TTC549 (cell line): ENCODE results near the gene TCF12.
A peak's percentile ranks its signal among the peaks of the same experiment; 100 is the strongest.
"Not testable (repeated sequence)": the region's sequence is repeated elsewhere in the genome, so short reads cannot be mapped to it uniquely, and the experiment has no call there.

ENCODE experiments used
- FAIRE-seq: peaks from 2 replicates; lab custom pipeline; 2012; peaks lifted over from hg19 to GRCh38; lab: Jason Lieb, UNC

Gene TCF12

GRCh38 chr15:57143511-57144078, 225.2 kb downstream of the TCF12 start:
- no peak for FAIRE-seq

- FAIRE-seq: no peak
These were observed 226.0 kb downstream of the TCF12 start for GRCh38 chr15:57144448-57144847.

DNA sequence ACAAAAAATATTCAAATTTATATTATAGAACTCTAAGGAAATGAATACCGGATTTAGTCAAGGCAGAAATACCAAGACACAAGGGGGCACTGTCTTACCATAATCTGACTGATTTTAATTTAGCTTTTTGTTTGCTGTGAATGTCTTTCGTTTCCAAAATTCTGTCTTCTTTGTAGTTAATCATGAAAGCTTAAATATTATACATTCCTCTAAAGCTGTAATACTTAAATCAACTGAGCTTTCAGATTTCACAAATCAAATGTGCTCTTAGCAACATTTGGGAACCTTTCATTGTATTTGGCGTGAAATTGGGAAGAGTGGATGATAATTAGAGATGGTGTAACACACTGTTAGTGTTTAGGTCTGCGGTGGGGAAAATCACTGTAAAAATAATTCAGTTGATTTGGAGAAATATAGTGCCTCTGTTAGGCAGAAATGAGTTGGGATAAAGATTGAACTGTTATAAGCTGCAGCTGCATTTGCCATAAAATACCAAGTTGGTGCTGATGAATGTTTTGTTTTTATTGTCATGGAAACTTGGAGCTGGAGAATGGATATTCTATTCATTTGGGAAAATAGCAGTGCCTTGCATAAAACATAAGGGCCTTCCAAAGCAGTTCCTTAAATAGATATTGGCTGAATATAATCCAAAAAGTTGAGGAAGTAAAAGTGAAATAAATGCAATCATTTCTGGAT, 228.2 kb downstream of the TCF12 start:
- FAIRE-seq: peak; percentile 77

DNA sequence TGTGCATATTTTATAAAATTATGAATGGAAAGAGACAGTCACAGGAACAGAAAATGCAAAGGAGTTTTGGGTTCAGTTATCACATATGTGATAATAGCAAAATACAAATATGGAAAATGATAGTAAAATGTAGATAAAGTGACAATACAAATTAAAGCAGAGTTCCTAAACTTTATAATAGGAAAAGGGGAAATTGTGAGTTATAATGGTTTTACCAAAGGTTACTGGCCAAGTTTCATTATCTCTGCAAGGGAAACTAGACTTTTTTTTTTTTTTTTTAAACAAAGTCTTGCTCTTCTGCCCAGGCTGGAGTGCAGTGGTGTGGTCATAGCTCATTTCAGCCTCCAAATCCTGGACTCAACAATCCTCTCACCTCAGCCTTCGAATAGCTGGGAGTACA, 229.2 kb downstream of the TCF12 start:
- no peak for FAIRE-seq

DNA sequence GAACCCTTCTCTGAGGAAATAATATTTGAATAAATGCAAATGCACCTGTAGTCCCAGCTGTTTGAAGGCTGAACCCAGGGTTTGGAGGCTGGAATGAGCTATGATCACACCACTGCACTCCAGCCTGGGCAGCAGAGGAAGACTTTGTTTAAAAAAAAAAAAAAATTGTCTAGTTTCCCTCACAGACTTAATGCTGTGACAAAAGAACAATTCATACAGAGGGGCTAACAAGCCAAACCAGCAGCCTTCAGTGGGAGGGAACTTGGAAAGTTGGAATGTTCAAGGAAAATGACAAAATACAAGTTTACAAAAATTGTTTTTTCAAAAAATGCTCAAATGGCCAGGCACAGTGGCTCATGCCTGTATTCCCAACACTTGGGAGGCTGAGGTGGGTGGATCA, 229.8 kb downstream of the TCF12 start:
- FAIRE-seq: no peak

GRCh38 chr15:57149196-57149595, 230.8 kb downstream of the TCF12 start:
- FAIRE-seq: no peak

- FAIRE-seq: no peak
These were observed 231.8 kb downstream of the TCF12 start for GRCh38 chr15:57150066-57150865.

DNA sequence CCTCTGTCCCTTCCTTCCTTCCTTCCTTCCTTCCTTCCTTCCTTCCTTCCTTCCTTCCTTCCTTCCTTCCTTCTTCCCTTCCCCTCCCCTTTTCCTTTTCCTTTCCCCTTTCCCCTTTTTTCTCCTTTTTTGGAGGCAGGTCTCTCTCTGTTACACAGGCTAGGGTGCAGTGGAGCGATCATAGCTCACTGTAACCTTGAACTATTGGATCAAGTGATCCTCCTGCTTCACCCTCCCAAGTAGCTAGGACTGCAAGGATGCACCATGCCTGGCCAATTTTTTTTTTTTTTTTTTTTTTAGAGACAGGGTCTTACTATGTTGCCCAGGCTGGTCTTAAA, 232.4 kb downstream of the TCF12 start:
- not testable (repeated sequence) for FAIRE-seq

GRCh38 chr15:57152133-57152532, 233.7 kb downstream of the TCF12 start:
- FAIRE-seq: no peak

GRCh38 chr15:57152666-57153539, 234.5 kb downstream of the TCF12 start:
- no peak for FAIRE-seq

DNA sequence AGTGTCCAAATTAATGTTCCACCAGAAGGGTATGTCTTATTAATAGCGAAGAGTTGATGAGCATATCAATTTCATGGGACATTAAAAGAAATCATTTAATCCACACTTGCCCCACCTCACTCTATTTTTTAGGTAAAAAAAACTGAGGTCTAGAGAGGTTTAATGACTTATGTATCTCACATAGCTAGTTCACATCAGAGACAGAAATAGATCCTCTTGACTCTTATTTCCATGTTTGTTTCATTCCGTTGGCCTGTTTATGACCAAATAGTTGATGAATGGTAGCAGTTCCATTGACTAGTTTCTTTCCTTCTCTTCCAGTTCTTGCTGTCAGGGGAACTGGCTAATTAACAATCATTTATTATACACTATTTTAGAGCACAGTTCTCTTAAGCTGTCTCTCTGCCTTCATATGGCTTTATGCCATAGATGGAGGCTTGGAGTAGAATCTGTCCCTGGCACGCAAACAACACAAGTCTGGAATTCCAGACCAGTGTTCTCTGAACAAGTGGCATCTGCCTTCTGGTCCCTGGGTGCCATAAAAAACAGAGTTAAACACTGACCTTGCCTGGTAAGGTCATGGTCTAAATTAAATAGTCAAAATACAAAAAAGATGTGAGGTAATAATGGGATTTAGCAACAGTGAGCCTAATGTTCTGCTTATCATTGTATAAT, 237.9 kb downstream of the TCF12 start:
- no peak for FAIRE-seq

- no peak for FAIRE-seq
These were observed 240.1 kb downstream of the TCF12 start for GRCh38 chr15:57158589-57158988.

GRCh38 chr15:57158997-57159668, 240.7 kb downstream of the TCF12 start:
- FAIRE-seq: no peak

GRCh38 chr15:57159767-57160166, 241.3 kb downstream of the TCF12 start:
- no peak for FAIRE-seq

- no peak for FAIRE-seq
These were observed 242.5 kb downstream of the TCF12 start for GRCh38 chr15:57160823-57161560.

DNA sequence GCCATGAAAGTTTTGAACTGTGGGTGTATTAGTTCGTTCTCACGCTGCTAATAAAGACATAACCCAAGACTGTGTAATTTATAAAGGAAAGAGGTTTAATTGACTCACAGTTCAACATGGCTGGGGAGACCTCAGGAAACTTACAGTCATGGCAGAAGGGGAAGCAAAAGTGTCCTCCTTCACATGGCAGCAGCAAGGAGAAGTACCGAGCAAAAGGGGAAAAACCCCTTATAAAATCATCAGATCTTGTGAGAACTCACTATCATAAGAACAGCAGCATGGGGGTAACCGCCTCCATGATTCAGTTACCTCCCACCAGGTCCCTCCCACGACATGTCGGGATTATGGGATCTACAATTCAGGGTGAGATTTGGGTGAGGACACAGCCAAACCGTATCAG, 245.8 kb downstream of the TCF12 start:
- not testable (repeated sequence) for FAIRE-seq

DNA sequence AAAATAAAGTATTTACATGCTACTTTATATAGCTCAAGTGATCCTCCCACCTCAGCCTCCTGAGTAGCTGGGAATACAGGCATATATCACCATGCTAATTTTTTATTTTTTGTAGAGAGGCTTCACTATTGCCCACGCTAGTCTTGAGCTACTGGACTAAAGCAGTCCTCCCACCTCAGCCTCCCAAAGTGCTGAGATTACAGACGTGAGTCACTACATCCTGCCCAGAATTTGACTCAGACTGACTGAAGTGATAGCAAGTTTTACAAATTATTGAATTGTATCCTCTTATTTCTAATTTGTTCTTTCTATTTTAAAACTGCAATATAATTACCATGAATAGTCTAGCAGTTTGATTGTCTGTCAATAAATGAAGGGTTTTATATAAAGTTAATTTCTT, 247.5 kb downstream of the TCF12 start:
- FAIRE-seq: no peak

GRCh38 chr15:57167821-57168395, 249.5 kb downstream of the TCF12 start:
- FAIRE-seq: no peak

DNA sequence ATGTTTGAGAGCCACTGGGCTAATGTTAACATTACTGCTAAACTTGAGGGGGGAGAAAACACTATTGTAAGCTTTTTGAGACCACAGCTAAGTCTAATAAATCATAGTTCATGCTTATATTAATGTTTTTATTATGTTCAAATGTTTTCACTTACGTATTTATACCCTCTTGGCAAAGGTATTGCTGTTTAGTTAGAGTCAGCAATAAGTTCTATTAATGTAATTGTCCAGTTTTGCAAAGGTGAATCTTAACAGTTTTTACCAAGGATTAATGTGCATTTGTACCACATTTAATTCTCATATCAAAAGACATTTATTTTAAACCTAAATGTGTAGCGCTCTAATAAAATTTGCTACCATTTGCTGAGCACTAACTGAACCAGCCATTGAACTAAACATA, 251.2 kb downstream of the TCF12 start:
- no peak for FAIRE-seq

DNA sequence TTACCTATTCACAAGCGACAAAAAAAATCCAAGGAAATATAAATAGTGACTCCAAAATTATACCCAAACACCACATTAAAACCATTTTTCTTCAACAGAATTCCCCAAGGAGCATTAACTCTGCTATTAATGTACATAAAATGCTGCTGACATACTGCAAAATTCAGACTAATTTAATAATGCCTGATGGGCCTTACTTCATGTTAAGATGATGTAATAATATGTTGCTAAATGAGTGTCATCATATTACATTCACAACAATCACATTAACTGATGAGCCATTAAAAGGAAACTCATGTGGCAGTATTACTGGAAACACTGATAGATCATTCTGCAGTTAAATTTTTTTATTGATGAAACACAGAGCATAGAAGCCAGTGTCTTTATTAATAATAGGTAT, 253.0 kb downstream of the TCF12 start:
- no peak for FAIRE-seq
